K562 (cell line): ENCODE data around the gene DENND1A. TPM values are rescaled to one million over a fixed set of nuclear protein-coding genes. Genes with fewer than 3 reads are reported as not detected.
A peak's percentile ranks its signal among the peaks of the same experiment; 100 is the strongest.

Source experiments
- ARNT ChIP-seq, 2 experiments: fragments of 450-650 bp; IDR thresholded peaks; 2 replicates each; pipeline ENCODE4 v1.6.1; 2016; ENCODE audit warnings: mild to moderate bottlenecking in 1 of 2
- BCL6 ChIP-seq: fragments of 250-450 bp; sonication (Bioruptor Pico); IDR thresholded peaks from 2 replicates; pipeline ENCODE4 v1.4.0; 2020
- EGR1 ChIP-seq: fragments of 450-650 bp; conservative IDR thresholded peaks from 2 replicates; pipeline ENCODE4 v1.6.1; 2017; ENCODE audit warnings: mild to moderate bottlenecking
- FOS ChIP-seq: IDR thresholded peaks from 3 replicates; pipeline ENCODE4 v1.6.1; 2011; ENCODE audit not compliant: insufficient read length; ENCODE audit errors: extremely low read depth
- FOXA1 ChIP-seq: fragments of 450-650 bp; IDR thresholded peaks from 2 replicates; pipeline ENCODE4 v1.6.1; 2016; ENCODE audit warnings: mild to moderate bottlenecking, borderline replicate concordance
- FOXP1 ChIP-seq: sonication (generic); formaldehyde crosslinking; IDR thresholded peaks from 2 replicates; pipeline ENCODE4 v1.8.0; 2022; ENCODE audit warnings: mild to moderate bottlenecking, missing genetic modification reagents
- KAT7 ChIP-seq: sonication (generic); formaldehyde crosslinking; IDR thresholded peaks from 2 replicates; pipeline ENCODE4 v1.8.0; 2022; ENCODE audit warnings: missing genetic modification reagents, mild to moderate bottlenecking, borderline replicate concordance
- PHB2 ChIP-seq: fragments of 450-650 bp; IDR thresholded peaks from 2 replicates; pipeline ENCODE4 v1.6.1; 2017; ENCODE audit warnings: low read depth
- RBM34 ChIP-seq: fragments of 200-400 bp; formaldehyde crosslinking; IDR thresholded peaks from 2 replicates; pipeline ENCODE4 v1.6.1; 2018; ENCODE audit warnings: low read length, borderline replicate concordance; ENCODE audit not compliant: insufficient read depth
- SMAD4 ChIP-seq: fragments of 250-450 bp; sonication (Bioruptor Pico); conservative IDR thresholded peaks from 2 replicates; pipeline ENCODE4 v1.8.0; 2021; ENCODE audit warnings: inconsistent platforms, mild to moderate bottlenecking, moderate library complexity
- ZNF561 ChIP-seq: fragments of 450-650 bp; formaldehyde crosslinking; conservative IDR thresholded peaks from 2 replicates; pipeline ENCODE4 v1.4.0; 2020; ENCODE audit warnings: mild to moderate bottlenecking, moderate library complexity
- ZNF764 ChIP-seq: fragments of 250-450 bp; sonication (Bioruptor Pico); IDR thresholded peaks from 2 replicates; pipeline ENCODE4 v1.4.0; 2020; ENCODE audit warnings: low read depth, mild to moderate bottlenecking, moderate library complexity
- polyA plus RNA-seq, 8 experiments: library from polyadenylated mRNA; depleted of rRNA in 4 of 8; stranded (reverse) in 5 of 8; unstranded in 3 of 8; fragments of >200 nt; fragmentation: Nextera tagmentation in 2 of 8; fragmentation: Illumina TruSeq in 1 of 8; extraction: Ambion mirVana in 2 of 8; extraction: Trizol in 1 of 8; gene quantifications; 2 replicates each; pipeline versions ENCODE4 v1.2.1 to v1.2.3, GENCODE V29; 2011 to 2014; ENCODE audit warnings: inconsistent platforms in 1 of 8, missing spikeins in 1 of 8
- total RNA-seq, 7 experiments: library from RNA; depleted of rRNA in 6 of 7; stranded (reverse); fragments of >200 nt in 6 of 7; fragmentation: Illumina TruSeq in 2 of 7; extraction: Trizol in 2 of 7; gene quantifications; 2 replicates each; pipeline versions ENCODE4 v1.2.1 to v1.2.3, GENCODE V29; 2011 to 2021; ENCODE audit warnings: low replicate concordance in 1 of 7
- TF ChIP-seq, protein P1 (sequence below), 2 experiments: fragments of 450-650 bp; IDR thresholded peaks; 2 replicates each; pipeline ENCODE4 v1.6.1; 2016; ENCODE audit warnings: mild to moderate bottlenecking in 2 of 2, borderline replicate concordance in 1 of 2, low read depth in 1 of 2, moderate library complexity in 1 of 2
- TF ChIP-seq, protein P2 (sequence below): sonication (generic); formaldehyde crosslinking; IDR thresholded peaks from 2 replicates; pipeline ENCODE4 v1.8.0; 2022; ENCODE audit warnings: mild to moderate bottlenecking, missing genetic modification reagents
- TF ChIP-seq, protein P3 (sequence below): IDR thresholded peaks from 2 replicates; pipeline ENCODE4 v1.6.1; 2014; ENCODE audit warnings: antibody characterized with exemption
- TF ChIP-seq, protein P4 (sequence below): sonication (generic); formaldehyde crosslinking; IDR thresholded peaks from 2 replicates; pipeline ENCODE4 v1.8.1; 2022; ENCODE audit warnings: missing genetic modification reagents

DENND1A gene
- total and polyA plus RNA-seq, 9 of the 15 experiments (the other 6 are each of a cell fraction or from before 2014, with no cell fraction given): 7.6 to 29.5 (median 15.7) TPM

DNA sequence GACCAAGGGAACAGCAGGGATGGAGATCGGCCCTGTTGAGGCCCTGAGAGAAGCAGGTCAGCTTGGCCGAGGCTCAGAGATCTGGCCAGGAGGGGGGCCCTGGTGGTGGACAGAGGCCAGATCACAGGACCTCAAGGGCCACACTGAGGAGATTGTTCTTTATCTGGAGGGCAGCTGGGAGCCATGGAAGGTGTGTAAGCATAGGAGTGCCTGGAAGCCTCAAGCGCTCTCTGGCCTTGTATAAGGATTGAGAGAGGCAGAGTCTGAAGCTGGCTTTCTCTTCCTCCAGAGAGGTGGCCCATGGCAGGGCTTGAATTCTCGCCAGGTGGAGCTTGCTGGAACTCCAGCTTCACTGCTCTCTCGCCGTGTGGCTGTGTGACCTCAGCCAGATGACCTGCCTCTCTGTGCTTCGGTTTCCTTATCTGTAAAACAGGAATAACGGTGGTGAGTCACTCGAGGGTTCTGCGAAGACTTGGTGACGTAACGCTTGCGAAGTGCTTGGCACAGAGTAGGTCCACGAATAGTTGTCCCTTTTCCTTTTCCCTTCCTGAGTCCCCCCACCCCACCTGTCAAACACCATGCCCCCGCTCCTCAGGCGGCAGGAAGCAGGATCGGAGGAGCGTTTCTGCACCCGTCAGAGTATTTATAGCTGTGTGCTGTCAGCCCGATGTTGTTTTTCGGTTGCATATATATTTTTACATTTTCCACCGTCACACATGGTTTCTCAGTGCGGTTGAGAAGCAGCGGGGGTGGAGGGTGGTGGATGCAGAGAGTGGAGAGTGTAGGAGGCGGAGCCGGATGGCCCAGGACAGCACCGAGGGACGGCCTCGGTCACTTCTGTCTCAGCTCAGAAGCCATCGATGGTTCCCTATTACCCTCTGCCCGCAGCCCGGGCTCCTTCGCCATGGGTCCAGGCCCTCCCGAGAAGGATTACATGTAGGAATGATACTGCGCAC is 590.9 kb downstream of the DENND1A start (continued):
- TF ChIP-seq, protein P1, sequence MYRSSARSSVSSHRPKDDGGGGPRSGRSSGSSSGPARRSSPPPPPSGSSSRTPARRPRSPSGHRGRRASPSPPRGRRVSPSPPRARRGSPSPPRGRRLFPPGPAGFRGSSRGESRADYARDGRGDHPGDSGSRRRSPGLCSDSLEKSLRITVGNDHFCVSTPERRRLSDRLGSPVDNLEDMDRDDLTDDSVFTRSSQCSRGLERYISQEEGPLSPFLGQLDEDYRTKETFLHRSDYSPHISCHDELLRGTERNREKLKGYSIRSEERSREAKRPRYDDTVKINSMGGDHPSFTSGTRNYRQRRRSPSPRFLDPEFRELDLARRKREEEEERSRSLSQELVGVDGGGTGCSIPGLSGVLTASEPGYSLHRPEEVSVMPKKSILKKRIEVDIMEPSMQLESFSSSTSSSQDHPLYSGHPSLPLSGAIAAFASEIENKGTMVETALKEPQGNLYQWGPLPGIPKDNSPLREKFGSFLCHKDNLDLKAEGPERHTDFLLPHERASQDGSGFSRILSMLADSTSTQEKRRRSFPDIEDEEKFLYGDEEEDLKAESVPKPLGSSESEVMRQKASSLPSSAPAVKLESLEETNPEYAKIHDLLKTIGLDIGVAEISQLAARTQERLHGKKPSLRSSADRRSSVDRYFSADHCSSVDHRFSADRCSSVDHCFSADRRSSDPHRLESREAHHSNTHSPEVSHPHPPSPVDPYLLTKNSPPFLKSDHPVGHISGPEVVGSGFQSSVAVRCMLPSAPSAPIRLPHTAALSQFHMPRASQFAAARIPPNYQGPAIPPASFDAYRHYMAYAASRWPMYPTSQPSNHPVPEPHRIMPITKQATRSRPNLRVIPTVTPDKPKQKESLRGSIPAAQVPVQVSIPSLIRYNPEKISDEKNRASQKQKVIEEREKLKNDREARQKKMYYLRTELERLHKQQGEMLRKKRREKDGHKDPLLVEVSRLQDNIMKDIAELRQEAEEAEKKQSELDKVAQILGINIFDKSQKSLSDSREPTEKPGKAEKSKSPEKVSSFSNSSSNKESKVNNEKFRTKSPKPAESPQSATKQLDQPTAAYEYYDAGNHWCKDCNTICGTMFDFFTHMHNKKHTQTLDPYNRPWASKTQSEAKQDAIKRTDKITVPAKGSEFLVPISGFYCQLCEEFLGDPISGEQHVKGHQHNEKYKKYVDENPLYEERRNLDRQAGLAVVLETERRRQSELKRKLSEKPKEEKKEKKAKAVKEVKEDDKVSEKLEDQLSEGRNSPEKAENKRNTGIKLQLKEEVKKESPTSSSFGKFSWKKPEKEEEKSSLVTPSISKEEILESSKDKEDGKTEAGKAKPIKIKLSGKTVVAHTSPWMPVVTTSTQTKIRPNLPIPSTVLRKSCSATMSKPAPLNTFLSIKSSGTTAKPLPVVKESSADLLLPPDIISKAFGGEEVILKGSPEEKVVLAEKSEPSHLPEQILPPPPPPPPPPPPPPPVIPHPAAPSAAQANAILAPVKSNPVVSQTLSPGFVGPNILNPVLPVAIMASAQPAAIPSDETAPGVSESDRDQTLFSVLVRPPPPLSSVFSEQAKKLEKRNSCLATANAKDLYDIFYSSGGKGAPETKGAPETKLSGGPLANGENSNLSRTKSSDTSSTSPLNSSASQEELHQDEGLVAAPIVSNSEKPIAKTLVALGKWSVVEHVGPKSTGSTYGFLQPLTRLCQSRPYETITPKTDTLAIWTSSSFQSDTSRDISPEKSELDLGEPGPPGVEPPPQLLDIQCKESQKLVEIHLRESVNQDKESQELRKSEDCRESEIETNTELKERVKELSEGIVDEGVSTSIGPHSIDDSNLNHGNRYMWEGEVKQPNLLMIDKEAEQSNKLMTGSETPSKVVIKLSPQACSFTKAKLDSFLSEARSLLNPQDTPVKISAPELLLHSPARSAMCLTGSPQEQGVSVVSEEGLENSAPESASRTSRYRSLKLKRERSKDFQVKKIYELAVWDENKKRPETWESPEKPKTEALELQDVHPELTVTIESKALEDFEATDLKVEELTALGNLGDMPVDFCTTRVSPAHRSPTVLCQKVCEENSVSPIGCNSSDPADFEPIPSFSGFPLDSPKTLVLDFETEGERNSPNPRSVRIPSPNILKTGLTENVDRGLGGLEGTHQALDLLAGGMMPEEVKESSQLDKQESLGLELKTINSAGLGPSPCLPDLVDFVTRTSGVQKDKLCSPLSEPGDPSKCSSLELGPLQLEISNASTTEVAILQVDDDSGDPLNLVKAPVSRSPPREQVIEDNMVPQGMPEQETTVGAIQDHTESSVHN (IDR thresholded peaks at IDR 0.05; ENCODE audit: borderline replicate concordance in 1 of 2, low read depth in 1 of 2): 0 out of 4 replicates have a peak, but pooled peaks of 1 of the 2 experiments have one; percentile 42
- peak; percentile 53 for TF ChIP-seq FOS
- no peak for TF ChIP-seq RBM34
- no peak for TF ChIP-seq BCL6
- no peak for TF ChIP-seq FOXP1 (CRISPR knock-in tag)
- TF ChIP-seq, protein P2, sequence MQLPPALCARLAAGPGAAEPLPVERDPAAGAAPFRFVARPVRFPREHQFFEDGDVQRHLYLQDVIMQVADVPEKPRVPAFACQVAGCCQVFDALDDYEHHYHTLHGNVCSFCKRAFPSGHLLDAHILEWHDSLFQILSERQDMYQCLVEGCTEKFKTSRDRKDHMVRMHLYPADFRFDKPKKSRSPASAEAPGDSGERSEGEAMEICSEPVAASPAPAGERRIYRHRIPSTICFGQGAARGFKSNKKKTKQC (CRISPR knock-in tag): no peak
- no peak for TF ChIP-seq ZNF561
- no peak for TF ChIP-seq ZNF764 (CRISPR knock-in tag)
- TF ChIP-seq FOXA1: no peak
- peak; percentile 91 for TF ChIP-seq EGR1
- peak in 1 of 2 experiments; percentile 54; a peak in 1 of 4 replicates for TF ChIP-seq ARNT (IDR thresholded peaks at IDR 0.05)
- peak; percentile 97; the same call in 1 of the 2 replicates for TF ChIP-seq KAT7 (CRISPR knock-in tag)
- TF ChIP-seq PHB2: no peak; the same call in 1 of the 2 replicates
- TF ChIP-seq, protein P3, sequence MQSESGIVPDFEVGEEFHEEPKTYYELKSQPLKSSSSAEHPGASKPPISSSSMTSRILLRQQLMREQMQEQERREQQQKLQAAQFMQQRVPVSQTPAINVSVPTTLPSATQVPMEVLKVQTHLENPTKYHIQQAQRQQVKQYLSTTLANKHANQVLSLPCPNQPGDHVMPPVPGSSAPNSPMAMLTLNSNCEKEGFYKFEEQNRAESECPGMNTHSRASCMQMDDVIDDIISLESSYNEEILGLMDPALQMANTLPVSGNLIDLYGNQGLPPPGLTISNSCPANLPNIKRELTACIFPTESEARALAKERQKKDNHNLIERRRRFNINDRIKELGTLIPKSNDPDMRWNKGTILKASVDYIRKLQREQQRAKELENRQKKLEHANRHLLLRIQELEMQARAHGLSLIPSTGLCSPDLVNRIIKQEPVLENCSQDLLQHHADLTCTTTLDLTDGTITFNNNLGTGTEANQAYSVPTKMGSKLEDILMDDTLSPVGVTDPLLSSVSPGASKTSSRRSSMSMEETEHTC: no peak
- TF ChIP-seq, protein P4, sequence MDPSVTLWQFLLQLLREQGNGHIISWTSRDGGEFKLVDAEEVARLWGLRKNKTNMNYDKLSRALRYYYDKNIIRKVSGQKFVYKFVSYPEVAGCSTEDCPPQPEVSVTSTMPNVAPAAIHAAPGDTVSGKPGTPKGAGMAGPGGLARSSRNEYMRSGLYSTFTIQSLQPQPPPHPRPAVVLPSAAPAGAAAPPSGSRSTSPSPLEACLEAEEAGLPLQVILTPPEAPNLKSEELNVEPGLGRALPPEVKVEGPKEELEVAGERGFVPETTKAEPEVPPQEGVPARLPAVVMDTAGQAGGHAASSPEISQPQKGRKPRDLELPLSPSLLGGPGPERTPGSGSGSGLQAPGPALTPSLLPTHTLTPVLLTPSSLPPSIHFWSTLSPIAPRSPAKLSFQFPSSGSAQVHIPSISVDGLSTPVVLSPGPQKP (CRISPR knock-in tag): no peak
- TF ChIP-seq SMAD4 (CRISPR knock-in tag): no peak
